ENCODE results near the gene OMP.

GRCh38 chr11:77087723-77088225 is 14.9 kb upstream of the OMP start:
- TF ChIP-seq EZH2 (IDR thresholded peaks at IDR 0.05; ENCODE audit: insufficient read depth, low read length) (no peak), CTCF (IDR thresholded peaks at IDR 0.05; ENCODE audit: insufficient read depth, low read depth, low read length) (no peak)

All from astrocyte (in vitro differentiated cells and primary cell).